ENCODE data around the gene EPHA1. TPM values are rescaled to one million over a fixed set of nuclear protein-coding genes. Genes with fewer than 3 reads are reported as not detected.

EPHA1 gene
- total and polyA plus RNA-seq, 2 donors (not counting 3 experiments of a cell fraction or from before 2014, with no cell fraction given), result 0.07 TPM; not detected in 1

DNA sequence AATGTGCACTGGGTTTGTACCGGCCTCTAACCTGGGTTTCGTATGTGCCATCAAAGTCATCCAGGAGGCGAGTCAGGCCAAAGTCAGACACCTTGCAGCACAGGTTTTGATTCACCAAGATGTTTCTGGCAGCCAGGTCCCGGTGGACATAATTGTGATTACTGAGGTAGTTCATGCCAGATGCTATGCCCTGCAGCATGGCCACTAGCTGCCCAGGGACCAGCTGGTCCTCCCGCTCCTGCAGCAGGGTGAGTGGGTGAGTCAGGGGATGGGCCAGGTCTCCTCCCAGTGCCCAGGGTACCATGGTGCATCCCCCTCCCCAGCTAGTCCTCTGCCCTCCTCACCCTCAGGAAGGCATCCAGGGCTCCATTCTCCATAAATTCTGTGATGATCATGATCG lies 13.9 kb downstream of the EPHA1 start:
- Histone ChIP-seq H3K4me1 (ENCODE audit: control insufficient read depth, extremely low read depth, insufficient read depth, low read length) (peaks cover 54% of the 10 kb centered on the region), H3K9ac (replicated peaks; ENCODE audit: extremely low read depth, insufficient read depth, low read length) (no peak overlapping the region), H3K4me3 (replicated peaks in 1 of 3; ENCODE audit: insufficient read depth in 1 of 3, low read depth in 1 of 3, low read length in 3 of 3) (no peak overlapping the region), H3K36me3 (ENCODE audit: control insufficient read depth in 2 of 2, extremely low read depth in 1 of 2, insufficient read depth in 2 of 2, low read length in 2 of 2) (peaks cover 6 to 14% of the 10 kb centered on the region in 2 experiments), H3K9me1 (replicated peaks; ENCODE audit: control insufficient read depth, extremely low read depth, insufficient read depth, low read length) (no peaks in the 10 kb centered on the region), H3K79me2 (ENCODE audit: control insufficient read depth, insufficient read depth, low read length) (no peaks in the 10 kb centered on the region), H4K20me1 (replicated peaks; ENCODE audit: control insufficient read depth, extremely low read depth, insufficient read depth, low read length) (no peaks in the 10 kb centered on the region), H3K27me3 (ENCODE audit: control insufficient read depth in 2 of 2, insufficient read depth in 2 of 2, low read length in 2 of 2) (no peaks in the 10 kb centered on the region), H2AFZ (ENCODE audit: low read depth, low read length) (no peak overlapping the region), H3K27ac (ENCODE audit: insufficient read depth, low read depth, low read length) (no peak overlapping the region), H3K9me3 (replicated peaks; ENCODE audit: control insufficient read depth, insufficient read depth, low read length) (no peaks in the 10 kb centered on the region), H3K4me2 (ENCODE audit: insufficient read depth, low read length) (peak overlapping the region; percentile 31)
- dilution Hi-C loops (cut with MboI; ENCODE audit: extremely low pct_ligation_motif_present, low sequenced_read_pairs), result loop anchor here (25.0 kb wide), 1 partner anchor 118 kb away; no protein-coding TSS in a partner anchor
- intact Hi-C loops (cut with micrococcal nuclease), result loop anchor here (1.0 to 5.0 kb wide), 4 partner anchors 14 to 587 kb away; no protein-coding TSS in a partner anchor
- DNase-seq (ENCODE audit: low read depth, low spot score), result no peak
- ChIA-PET CTCF (interaction anchor here (0.9 to 2.3 kb wide), 7 partner anchors 12 to 110 kb away, joined by 3 to 12 read pairs (median 4); no protein-coding TSS in a partner anchor), POLR2A (interaction anchor here (0.5 to 1.9 kb wide), 4 partner anchors 10 to 267 kb away, joined by 3 to 17 read pairs (median 5); partner anchors contain the start of gene ZYX)
- no peak for FAIRE-seq
- no TSS peak for BruUV-seq (replicated peaks)
- TF ChIP-seq JUN (IDR thresholded peaks at IDR 0.05; ENCODE audit: borderline replicate concordance, insufficient read depth, insufficient read length, low read depth) (no peak), POLR2AphosphoS5 (IDR thresholded peaks at IDR 0.05; ENCODE audit: insufficient read depth, low read depth, low read length) (no peak), MYC (IDR thresholded peaks at IDR 0.05; ENCODE audit: low read depth, low read length) (no peak), POLR2A (IDR thresholded peaks at IDR 0.05; ENCODE audit: low read depth, low read length) (peak; percentile 10), FOS (IDR thresholded peaks at IDR 0.05; ENCODE audit: borderline replicate concordance, insufficient read depth, low read length) (no peak)
- TF ChIP-seq, protein P1, sequence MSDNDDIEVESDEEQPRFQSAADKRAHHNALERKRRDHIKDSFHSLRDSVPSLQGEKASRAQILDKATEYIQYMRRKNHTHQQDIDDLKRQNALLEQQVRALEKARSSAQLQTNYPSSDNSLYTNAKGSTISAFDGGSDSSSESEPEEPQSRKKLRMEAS (IDR thresholded peaks at IDR 0.05; ENCODE audit: insufficient read depth, insufficient read length), result no peak
- TF ChIP-seq, protein P2, sequence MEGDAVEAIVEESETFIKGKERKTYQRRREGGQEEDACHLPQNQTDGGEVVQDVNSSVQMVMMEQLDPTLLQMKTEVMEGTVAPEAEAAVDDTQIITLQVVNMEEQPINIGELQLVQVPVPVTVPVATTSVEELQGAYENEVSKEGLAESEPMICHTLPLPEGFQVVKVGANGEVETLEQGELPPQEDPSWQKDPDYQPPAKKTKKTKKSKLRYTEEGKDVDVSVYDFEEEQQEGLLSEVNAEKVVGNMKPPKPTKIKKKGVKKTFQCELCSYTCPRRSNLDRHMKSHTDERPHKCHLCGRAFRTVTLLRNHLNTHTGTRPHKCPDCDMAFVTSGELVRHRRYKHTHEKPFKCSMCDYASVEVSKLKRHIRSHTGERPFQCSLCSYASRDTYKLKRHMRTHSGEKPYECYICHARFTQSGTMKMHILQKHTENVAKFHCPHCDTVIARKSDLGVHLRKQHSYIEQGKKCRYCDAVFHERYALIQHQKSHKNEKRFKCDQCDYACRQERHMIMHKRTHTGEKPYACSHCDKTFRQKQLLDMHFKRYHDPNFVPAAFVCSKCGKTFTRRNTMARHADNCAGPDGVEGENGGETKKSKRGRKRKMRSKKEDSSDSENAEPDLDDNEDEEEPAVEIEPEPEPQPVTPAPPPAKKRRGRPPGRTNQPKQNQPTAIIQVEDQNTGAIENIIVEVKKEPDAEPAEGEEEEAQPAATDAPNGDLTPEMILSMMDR (IDR thresholded peaks at IDR 0.05; ENCODE audit: extremely low read depth in 1 of 2, insufficient read depth in 1 of 2, low read depth in 1 of 2, low read length in 2 of 2), result no peak

Data from endothelial cell of umbilical vein (primary cell).